Keratinocyte (primary cell): Measurements from ENCODE around the gene TSPAN8. TPM values are rescaled to one million over a fixed set of nuclear protein-coding genes. Genes with fewer than 3 reads are reported as not detected.

Experiments used
- DNase-seq: peaks from one replicate; pipeline ENCODE4 v3.0.0-alpha.2; 2011; ENCODE audit warnings: low read depth, missing footprints, low spot score
- FAIRE-seq: peaks from 2 replicates; lab custom pipeline; 2011; peaks lifted over from hg19 to GRCh38; lab: Jason Lieb, UNC
- H2AFZ ChIP-seq: 2 replicates; pipeline ENCODE4 v1.6.0; 2012; ENCODE audit warnings: low read length, control low read depth, inconsistent platforms; ENCODE audit not compliant: control insufficient read depth
- H3K27ac ChIP-seq: 2 replicates; pipeline ENCODE4 v1.5.1; 2011; ENCODE audit warnings: low read length; ENCODE audit not compliant: control insufficient read depth, insufficient read depth
- H3K27me3 ChIP-seq: 3 replicates; pipeline ENCODE4 v1.6.0; 2011; ENCODE audit warnings: low read length; ENCODE audit not compliant: control insufficient read depth, insufficient read depth; ENCODE audit errors: extremely low read depth
- H3K36me3 ChIP-seq, 2 experiments: 2 replicates in 1 of 2; 3 replicates in 1 of 2; pipeline ENCODE4 v1.5.1; 2011; ENCODE audit warnings: low read length in 2 of 2, mild to moderate bottlenecking in 1 of 2; ENCODE audit not compliant: control insufficient read depth in 2 of 2, insufficient read depth in 2 of 2; ENCODE audit errors: extremely low read depth in 1 of 2
- H3K4me1 ChIP-seq: 3 replicates; pipeline ENCODE4 v1.5.1; 2011; ENCODE audit warnings: low read length; ENCODE audit not compliant: control insufficient read depth, insufficient read depth; ENCODE audit errors: extremely low read depth
- H3K4me2 ChIP-seq: 3 replicates; pipeline ENCODE4 v1.6.0; 2011; ENCODE audit warnings: low read depth, low read length; ENCODE audit not compliant: control insufficient read depth, insufficient read depth; ENCODE audit errors: extremely low read depth
- H3K4me3 ChIP-seq, 3 experiments: fragments of 200-600 bp in 1 of 3; sonication (generic) in 1 of 3; 2 replicates in 2 of 3; 3 replicates in 1 of 3; pipeline ENCODE4 v1.5.1; 2011 to 2016; ENCODE audit warnings: low read length in 3 of 3, mild to moderate bottlenecking in 3 of 3, control low read depth in 2 of 3, inconsistent platforms in 1 of 3, low read depth in 1 of 3, mixed read lengths in 1 of 3, mixed run types in 1 of 3, moderate library complexity in 1 of 3; ENCODE audit not compliant: control insufficient read depth in 2 of 3, insufficient read depth in 2 of 3; ENCODE audit errors: extremely low read depth in 1 of 3
- H3K79me2 ChIP-seq: 2 replicates; pipeline ENCODE4 v1.6.0; 2012; ENCODE audit warnings: low read length; ENCODE audit not compliant: control insufficient read depth, insufficient read depth
- H3K9ac ChIP-seq: 3 replicates; pipeline ENCODE4 v1.6.0; 2011; ENCODE audit warnings: low read length; ENCODE audit not compliant: control insufficient read depth, insufficient read depth; ENCODE audit errors: extremely low read depth
- H3K9me1 ChIP-seq: 3 replicates; pipeline ENCODE4 v1.6.0; 2011; ENCODE audit warnings: low read length; ENCODE audit not compliant: control insufficient read depth, insufficient read depth; ENCODE audit errors: extremely low read depth
- H3K9me3 ChIP-seq: 2 replicates; pipeline ENCODE4 v1.5.1; 2012; ENCODE audit warnings: low read depth, low read length; ENCODE audit not compliant: control insufficient read depth
- H4K20me1 ChIP-seq: 3 replicates; pipeline ENCODE4 v1.6.0; 2011; ENCODE audit warnings: low read length; ENCODE audit not compliant: control insufficient read depth, insufficient read depth; ENCODE audit errors: extremely low read depth
- EZH2 ChIP-seq: IDR thresholded peaks from one replicate; pipeline ENCODE4 v1.6.1; 2012; ENCODE audit warnings: inconsistent platforms, mild to moderate bottlenecking, low read length, moderate library complexity
- dilution Hi-C: fragments of 300-500 bp; cut with MboI; formaldehyde crosslinking; loops from one replicate; pipeline ENCODE4 v1.7.0; 2020; ENCODE audit warnings: low sequenced_read_pairs; ENCODE audit not compliant: extremely low pct_ligation_motif_present
- polyA plus RNA-seq, 5 experiments: library from polyadenylated mRNA; depleted of rRNA in 3 of 5; stranded (reverse) in 3 of 5; stranded (forward) in 1 of 5; unstranded in 1 of 5; fragments of >200 nt; gene quantifications; 1 replicate in 1 of 5; 2 replicates in 3 of 5; 3 replicates in 1 of 5; pipeline versions ENCODE4 v1.2.1 to v1.2.3, GENCODE V29; 2011 to 2012; ENCODE audit warnings: missing spikeins in 2 of 5, low read depth in 1 of 5, low replicate concordance in 1 of 5
- TF ChIP-seq, protein P1 (sequence below), 3 experiments: IDR thresholded peaks in 1 of 3; conservative IDR thresholded peaks in 1 of 3; optimal IDR thresholded peaks in 1 of 3; 2 replicates in 2 of 3; 3 replicates in 1 of 3; pipeline versions ENCODE3 to v1.5.1; 2011; ENCODE audit warnings: low read length in 3 of 3, mild to moderate bottlenecking in 3 of 3, moderate library complexity in 2 of 3, control low read depth in 1 of 3, inconsistent platforms in 1 of 3; ENCODE audit not compliant: insufficient read depth in 2 of 3; ENCODE audit errors: extremely low read depth in 1 of 3

Gene TSPAN8
- polyA plus RNA-seq, 1 donor (not counting 4 experiments of a cell fraction or from before 2014, with no cell fraction given), result not detected

DNA sequence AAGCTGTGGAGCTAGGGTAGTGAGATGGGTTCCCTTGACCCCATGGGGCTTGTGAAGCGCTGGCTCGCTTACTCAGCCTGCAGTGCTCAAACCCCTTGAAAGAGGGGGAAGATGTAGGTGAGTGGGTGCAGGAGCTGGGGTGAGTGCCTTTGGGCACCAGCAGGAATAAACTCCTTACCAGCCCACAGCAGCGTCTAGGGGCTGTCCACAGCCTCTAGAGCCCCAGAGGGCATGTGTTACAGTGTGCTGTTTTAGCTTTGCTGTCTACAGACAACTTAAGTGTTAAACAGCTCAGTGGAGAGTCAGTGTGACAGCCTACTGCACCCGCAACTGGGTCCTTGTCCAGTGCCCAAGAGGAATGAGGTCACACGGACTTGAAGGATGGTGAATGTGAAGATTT lies 48.0 kb downstream of the TSPAN8 start:
- H3K9me3 ChIP-seq, result no peaks in the 10 kb centered on the region
- no peak overlapping the region for H3K27ac ChIP-seq
- no peak overlapping the region for H2AFZ ChIP-seq
- H3K4me1 ChIP-seq, result no peaks in the 10 kb centered on the region
- no peaks in the 10 kb centered on the region for H3K36me3 ChIP-seq
- dilution Hi-C loops, result no loop called here
- no peaks in the 10 kb centered on the region for H3K27me3 ChIP-seq
- FAIRE-seq, result no peak
- H3K4me2 ChIP-seq, result no peak overlapping the region
- no peaks in the 10 kb centered on the region for H3K79me2 ChIP-seq
- H3K4me3 ChIP-seq, result no peak overlapping the region
- no peak for TF ChIP-seq EZH2
- TF ChIP-seq, protein P1, sequence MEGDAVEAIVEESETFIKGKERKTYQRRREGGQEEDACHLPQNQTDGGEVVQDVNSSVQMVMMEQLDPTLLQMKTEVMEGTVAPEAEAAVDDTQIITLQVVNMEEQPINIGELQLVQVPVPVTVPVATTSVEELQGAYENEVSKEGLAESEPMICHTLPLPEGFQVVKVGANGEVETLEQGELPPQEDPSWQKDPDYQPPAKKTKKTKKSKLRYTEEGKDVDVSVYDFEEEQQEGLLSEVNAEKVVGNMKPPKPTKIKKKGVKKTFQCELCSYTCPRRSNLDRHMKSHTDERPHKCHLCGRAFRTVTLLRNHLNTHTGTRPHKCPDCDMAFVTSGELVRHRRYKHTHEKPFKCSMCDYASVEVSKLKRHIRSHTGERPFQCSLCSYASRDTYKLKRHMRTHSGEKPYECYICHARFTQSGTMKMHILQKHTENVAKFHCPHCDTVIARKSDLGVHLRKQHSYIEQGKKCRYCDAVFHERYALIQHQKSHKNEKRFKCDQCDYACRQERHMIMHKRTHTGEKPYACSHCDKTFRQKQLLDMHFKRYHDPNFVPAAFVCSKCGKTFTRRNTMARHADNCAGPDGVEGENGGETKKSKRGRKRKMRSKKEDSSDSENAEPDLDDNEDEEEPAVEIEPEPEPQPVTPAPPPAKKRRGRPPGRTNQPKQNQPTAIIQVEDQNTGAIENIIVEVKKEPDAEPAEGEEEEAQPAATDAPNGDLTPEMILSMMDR (optimal IDR thresholded peaks at IDR 0.05 in 1 of 3, IDR thresholded peaks at IDR 0.05 in 1 of 3, conservative IDR thresholded peaks at IDR 0.05 in 1 of 3; ENCODE audit: extremely low read depth in 1 of 3, insufficient read depth in 2 of 3, low read length in 3 of 3), result no peak
- H4K20me1 ChIP-seq, result no peaks in the 10 kb centered on the region
- no peak for DNase-seq
- H3K9me1 ChIP-seq, result no peaks in the 10 kb centered on the region
- H3K9ac ChIP-seq, result no peak overlapping the region

DNA sequence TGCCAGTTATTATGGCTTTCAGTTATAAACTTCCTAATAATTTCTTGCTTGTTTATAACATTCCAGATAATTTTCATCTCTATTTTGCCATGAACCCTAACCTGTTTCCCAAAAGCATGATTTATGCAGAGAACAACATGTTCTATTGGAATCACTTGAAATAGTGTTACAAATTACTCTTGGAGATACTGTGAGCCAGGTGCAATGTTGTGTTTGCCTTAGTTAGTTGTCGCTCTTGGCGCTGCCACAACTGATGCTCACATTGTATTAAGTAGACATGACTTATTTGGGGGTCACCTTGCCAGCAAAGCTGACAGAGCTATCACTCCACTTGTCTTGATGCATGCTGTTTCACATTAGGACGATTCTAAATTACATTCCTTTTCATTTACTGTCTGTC lies 49.4 kb downstream of the TSPAN8 start:
- H4K20me1 ChIP-seq, result no peaks in the 10 kb centered on the region
- H3K4me3 ChIP-seq, result no peak overlapping the region
- DNase-seq (no peak), FAIRE-seq (no peak)
- no peak overlapping the region for H3K4me2 ChIP-seq
- H3K27me3 ChIP-seq, result no peaks in the 10 kb centered on the region
- dilution Hi-C loops, result no loop called here
- H3K9ac ChIP-seq, result no peak overlapping the region
- H2AFZ ChIP-seq, result no peak overlapping the region
- H3K9me3 ChIP-seq, result no peaks in the 10 kb centered on the region
- no peak overlapping the region for H3K27ac ChIP-seq
- H3K4me1 ChIP-seq, result no peaks in the 10 kb centered on the region
- H3K36me3 ChIP-seq, result no peaks in the 10 kb centered on the region
- no peaks in the 10 kb centered on the region for H3K79me2 ChIP-seq
- no peaks in the 10 kb centered on the region for H3K9me1 ChIP-seq
- TF ChIP-seq EZH2, result no peak
- TF ChIP-seq, protein P1 (optimal IDR thresholded peaks at IDR 0.05 in 1 of 3, IDR thresholded peaks at IDR 0.05 in 1 of 3, conservative IDR thresholded peaks at IDR 0.05 in 1 of 3; ENCODE audit: extremely low read depth in 1 of 3, insufficient read depth in 2 of 3, low read length in 3 of 3), result no peak
